Esophagus (tissue), 2 donors: ENCODE data around the gene MSI2. TPM values are rescaled to one million over a fixed set of nuclear protein-coding genes. Genes with fewer than 3 reads are reported as not detected.

Experiments
- H3K27ac ChIP-seq, 2 donors: one replicate each; pipeline ENCODE4 v1.5.1; 2013; ENCODE audit warnings: low read depth in 2 of 2, mild to moderate bottlenecking in 2 of 2, inconsistent platforms in 1 of 2, low read length in 1 of 2, moderate library complexity in 1 of 2
- H3K27me3 ChIP-seq, 2 donors: one replicate each; pipeline ENCODE4 v1.6.1; 2013; ENCODE audit warnings: low read length in 2 of 2, control low read depth in 1 of 2, mild to moderate bottlenecking in 1 of 2; ENCODE audit not compliant: insufficient read depth in 2 of 2, control insufficient read depth in 1 of 2
- H3K36me3 ChIP-seq, 2 donors: one replicate each; pipeline ENCODE4 v1.6.1; 2013; ENCODE audit warnings: low read length in 1 of 2; ENCODE audit not compliant: control insufficient read depth in 2 of 2, insufficient read depth in 2 of 2
- H3K4me1 ChIP-seq, 2 donors: one replicate each; pipeline ENCODE4 v1.6.1; 2013; ENCODE audit warnings: low read length in 1 of 2; ENCODE audit not compliant: control insufficient read depth in 2 of 2, insufficient read depth in 2 of 2
- H3K4me3 ChIP-seq, 2 donors: one replicate each; pipeline ENCODE4 v1.5.1; 2013; ENCODE audit warnings: low read length in 2 of 2, mild to moderate bottlenecking in 2 of 2, low read depth in 1 of 2, moderate library complexity in 1 of 2
- H3K9me3 ChIP-seq, 2 donors: one replicate each; pipeline ENCODE4 v1.6.1; 2013; ENCODE audit warnings: mild to moderate bottlenecking in 2 of 2, low read depth in 1 of 2, low read length in 1 of 2, moderate library complexity in 1 of 2; ENCODE audit not compliant: control insufficient read depth in 2 of 2, insufficient read depth in 1 of 2
- WGBS, 2 donors: extraction: QIAGEN DNeasy Blood & Tissue Kit; methylation state at CpG; one replicate each; pipeline ENCODE4 v1.1.7; 2013; 5-methylcytosine and 5-hydroxymethylcytosine counted together
- polyA plus RNA-seq, 2 donors: library from polyadenylated mRNA; stranded (reverse); fragments of 200-250 nt; gene quantifications; one replicate each; pipeline ENCODE4 v1.2.3, GENCODE V29; 2013
- donor health status: healthy with polysubstance abuse.
- donor health status: Bipolar disorder and iron deficiency.

The MSI2 gene
- polyA plus RNA-seq, 2 donors, result 7.8 to 8.2 TPM

GRCh38 chr17:57340160-57340981, 84.0 kb downstream of the MSI2 start:
- 95 to 98% methylated on average over 8 of the region's 8 CpGs for WGBS, 2 donors
- Histone ChIP-seq H3K27ac (no peak overlapping the region), H3K27me3 (no peaks in the 10 kb centered on the region), H3K36me3 (no peaks in the 10 kb centered on the region), H3K9me3 (no peaks in the 10 kb centered on the region), H3K4me1 (no peaks in the 10 kb centered on the region), H3K4me3 (no peak overlapping the region)

- Histone ChIP-seq H3K4me3 (no peak overlapping the region), H3K27me3 (no peaks in the 10 kb centered on the region), H3K4me1 (no peaks in the 10 kb centered on the region), H3K36me3 (no peaks in the 10 kb centered on the region), H3K9me3 (no peaks in the 10 kb centered on the region), H3K27ac (no peak overlapping the region)
- 82 to 87% methylated on average over 9 of the region's 9 CpGs for WGBS, 2 donors
Observed at GRCh38 chr17:57341611-57342540, 85.6 kb downstream of the MSI2 start.

GRCh38 chr17:57342963-57343589, 86.8 kb downstream of the MSI2 start:
- Histone ChIP-seq H3K36me3 (peaks cover 0 to 3% of the 10 kb centered on the region in 2 donors), H3K9me3 (no peaks in the 10 kb centered on the region), H3K27ac (no peak overlapping the region), H3K4me3 (no peak overlapping the region), H3K27me3 (no peaks in the 10 kb centered on the region), H3K4me1 (no peaks in the 10 kb centered on the region)
- WGBS, 2 donors, result 76 to 83% methylated on average over 4 of the region's 4 CpGs

- WGBS, 2 donors, result 91 to 97% methylated on average over 5 of the region's 5 CpGs
- Histone ChIP-seq H3K4me3 (no peak overlapping the region), H3K4me1 (no peaks in the 10 kb centered on the region), H3K36me3 (peaks cover 0 to 5% of the 10 kb centered on the region in 2 donors), H3K27me3 (no peaks in the 10 kb centered on the region), H3K27ac (no peak overlapping the region), H3K9me3 (no peaks in the 10 kb centered on the region)
Observed at GRCh38 chr17:57343717-57344116, 87.4 kb downstream of the MSI2 start.

- 96 to 98% methylated on average over 4 of the region's 4 CpGs for WGBS, 2 donors
- H3K27ac ChIP-seq, result no peak overlapping the region
- peaks cover 0 to 3% of the 10 kb centered on the region in 2 donors for H3K4me1 ChIP-seq
- no peaks in the 10 kb centered on the region for H3K9me3 ChIP-seq
- H3K27me3 ChIP-seq, result no peaks in the 10 kb centered on the region
- no peak overlapping the region for H3K4me3 ChIP-seq
- H3K36me3 ChIP-seq, result peaks cover 0 to 7% of the 10 kb centered on the region in 2 donors
Observed at GRCh38 chr17:57344261-57344660, 87.9 kb downstream of the MSI2 start.

- Histone ChIP-seq H3K4me3 (no peak overlapping the region), H3K4me1 (peaks cover 0 to 3% of the 10 kb centered on the region in 2 donors), H3K36me3 (peaks cover 0 to 7% of the 10 kb centered on the region in 2 donors), H3K9me3 (no peaks in the 10 kb centered on the region), H3K27me3 (no peaks in the 10 kb centered on the region), H3K27ac (no peak overlapping the region)
- 81 to 89% methylated on average over 3 of the region's 3 CpGs for WGBS, 2 donors
Observed at GRCh38 chr17:57349541-57350247, 93.4 kb downstream of the MSI2 start.

- 81 to 86% methylated on average over 6 of the region's 6 CpGs for whole genome bisulfite sequencing, 2 donors
- H3K4me3 ChIP-seq, result no peak overlapping the region
- no peaks in the 10 kb centered on the region for H3K27me3 ChIP-seq
- peaks cover 0 to 7% of the 10 kb centered on the region in 2 donors for H3K36me3 ChIP-seq
- peaks cover 0 to 3% of the 10 kb centered on the region in 2 donors for H3K4me1 ChIP-seq
- H3K9me3 ChIP-seq, result no peaks in the 10 kb centered on the region
- H3K27ac ChIP-seq, result no peak overlapping the region
Observed at GRCh38 chr17:57350266-57350665, 93.9 kb downstream of the MSI2 start.

GRCh38 chr17:57352665-57353175, 96.4 kb downstream of the MSI2 start:
- Histone ChIP-seq H3K4me1 (peaks cover 0 to 9% of the 10 kb centered on the region in 2 donors), H3K27ac (no peak overlapping the region), H3K9me3 (no peaks in the 10 kb centered on the region), H3K4me3 (no peak overlapping the region), H3K36me3 (peaks cover 0 to 7% of the 10 kb centered on the region in 2 donors), H3K27me3 (no peaks in the 10 kb centered on the region)
- WGBS, 2 donors, result 87 to 89% methylated on average over 5 of the region's 5 CpGs

GRCh38 chr17:57354673-57355072, 98.3 kb downstream of the MSI2 start:
- no peak overlapping the region for H3K4me3 ChIP-seq
- 86 to 88% methylated on average over 2 of the region's 2 CpGs for WGBS, 2 donors
- H3K27me3 ChIP-seq, result no peaks in the 10 kb centered on the region
- peaks cover 0 to 6% of the 10 kb centered on the region in 2 donors for H3K4me1 ChIP-seq
- no peak overlapping the region for H3K27ac ChIP-seq
- no peaks in the 10 kb centered on the region for H3K36me3 ChIP-seq
- no peaks in the 10 kb centered on the region for H3K9me3 ChIP-seq
